HG02885 (cell line): Measurements from ENCODE around the gene FNBP1L.

Experiments used
- ATAC-seq: cut with Tn5 transposase; IDR thresholded peaks from one replicate; pipeline ENCODE4 v1.9.1; 2021; ENCODE audit warnings: mild to moderate bottlenecking; ENCODE audit not compliant: unreplicated experiment, poor library complexity

The FNBP1L gene

GRCh38 chr1:93603601-93604000, 155.7 kb downstream of the FNBP1L start:
- no peak for ATAC-seq
